ENCODE results near the gene CTBP2. TPM values are rescaled to one million over a fixed set of nuclear protein-coding genes. Genes with fewer than 3 reads are reported as not detected.

The CTBP2 gene
- total RNA-seq, 2 experiments from 2014 or later: 0.40 TPM; not detected in 1

GRCh38 chr10:124971276-124971675 is 189.1 kb downstream of the CTBP2 start:
- peaks cover 38% of the 10 kb centered on the region for H3K36me3 Mint-ChIP-seq (ENCODE audit: low read depth)
- POLR2A ChIA-PET: no interaction called here
- peaks cover 24% of the 10 kb centered on the region for H3K4me1 Mint-ChIP-seq
- H3K27me3 Mint-ChIP-seq: no peaks in the 10 kb centered on the region
- no peaks in the 10 kb centered on the region for H3K9me3 Mint-ChIP-seq
- no peak overlapping the region for H3K4me3 Mint-ChIP-seq
- CTCF ChIA-PET: no interaction called here
- DNase-seq: no peak
- no peak overlapping the region for H3K27ac Mint-ChIP-seq

- no peak overlapping the region for H3K27ac Mint-ChIP-seq
- no peaks in the 10 kb centered on the region for H3K27me3 Mint-ChIP-seq
- POLR2A ChIA-PET: no interaction called here
- CTCF ChIA-PET: no interaction called here
- no peaks in the 10 kb centered on the region for H3K9me3 Mint-ChIP-seq
- H3K4me1 Mint-ChIP-seq: peaks cover 17% of the 10 kb centered on the region
- H3K36me3 Mint-ChIP-seq (ENCODE audit: low read depth): peaks cover 26% of the 10 kb centered on the region
- no peak overlapping the region for H3K4me3 Mint-ChIP-seq
- no peak for DNase-seq
These were observed 193.1 kb downstream of the CTBP2 start for GRCh38 chr10:124967255-124967654.

GRCh38 chr10:124966008-124966407 is 194.4 kb downstream of the CTBP2 start:
- H3K4me1 Mint-ChIP-seq: peaks cover 14% of the 10 kb centered on the region
- ChIA-PET CTCF (no interaction called here), POLR2A (no interaction called here)
- H3K27ac Mint-ChIP-seq: no peak overlapping the region
- H3K36me3 Mint-ChIP-seq (ENCODE audit: low read depth): peaks cover 26% of the 10 kb centered on the region
- no peak for DNase-seq
- no peak overlapping the region for H3K4me3 Mint-ChIP-seq
- H3K9me3 Mint-ChIP-seq: no peaks in the 10 kb centered on the region
- no peaks in the 10 kb centered on the region for H3K27me3 Mint-ChIP-seq

- Mint-ChIP-seq H3K27ac (no peak overlapping the region), H3K9me3 (no peaks in the 10 kb centered on the region), H3K36me3 (ENCODE audit: low read depth) (peaks cover 20% of the 10 kb centered on the region), H3K4me3 (no peak overlapping the region), H3K27me3 (no peaks in the 10 kb centered on the region), H3K4me1 (peaks cover 14% of the 10 kb centered on the region)
- DNase-seq: no peak
- POLR2A ChIA-PET: no interaction called here
- CTCF ChIA-PET: no interaction called here
These were observed 196.3 kb downstream of the CTBP2 start for GRCh38 chr10:124963866-124964720.

- H3K27me3 Mint-ChIP-seq: no peaks in the 10 kb centered on the region
- ChIA-PET CTCF (interaction anchor here (0.6 kb wide), 1 partner anchor 149 kb away, joined by 4 read pairs; no protein-coding TSS in a partner anchor), POLR2A (no interaction called here)
- H3K27ac Mint-ChIP-seq: no peak overlapping the region
- peaks cover 14% of the 10 kb centered on the region for H3K4me1 Mint-ChIP-seq
- no peak overlapping the region for H3K4me3 Mint-ChIP-seq
- peaks cover 7% of the 10 kb centered on the region for H3K36me3 Mint-ChIP-seq (ENCODE audit: low read depth)
- H3K9me3 Mint-ChIP-seq: no peaks in the 10 kb centered on the region
- DNase-seq: no peak
These were observed 197.9 kb downstream of the CTBP2 start for GRCh38 chr10:124962421-124962820.

- ChIA-PET CTCF (no interaction called here), POLR2A (no interaction called here)
- Mint-ChIP-seq H3K36me3 (ENCODE audit: low read depth) (no peaks in the 10 kb centered on the region), H3K27me3 (no peaks in the 10 kb centered on the region), H3K4me3 (no peak overlapping the region), H3K4me1 (peaks cover 15% of the 10 kb centered on the region), H3K9me3 (no peaks in the 10 kb centered on the region), H3K27ac (peak overlapping the region; percentile 13)
- DNase-seq: no peak
These were observed 199.2 kb downstream of the CTBP2 start for GRCh38 chr10:124961248-124961570.

- H3K27me3 Mint-ChIP-seq: no peaks in the 10 kb centered on the region
- no peaks in the 10 kb centered on the region for H3K9me3 Mint-ChIP-seq
- H3K4me1 Mint-ChIP-seq: peaks cover 24% of the 10 kb centered on the region
- no peak overlapping the region for H3K4me3 Mint-ChIP-seq
- DNase-seq: no peak
- no peak overlapping the region for H3K27ac Mint-ChIP-seq
- POLR2A ChIA-PET: interaction anchor here (0.8 kb wide), 1 partner anchor 270 kb away, joined by 4 read pairs; no protein-coding TSS in a partner anchor
- no peaks in the 10 kb centered on the region for H3K36me3 Mint-ChIP-seq (ENCODE audit: low read depth)
- CTCF ChIA-PET: interaction anchor here (0.6 kb wide), 1 partner anchor 1426 kb away, joined by 4 read pairs; no protein-coding TSS in a partner anchor
These were observed 200.8 kb downstream of the CTBP2 start for GRCh38 chr10:124959564-124959963.

- Mint-ChIP-seq H3K9me3 (no peaks in the 10 kb centered on the region), H3K36me3 (ENCODE audit: low read depth) (no peaks in the 10 kb centered on the region), H3K4me1 (peaks cover 24% of the 10 kb centered on the region), H3K27ac (no peak overlapping the region), H3K4me3 (no peak overlapping the region), H3K27me3 (no peaks in the 10 kb centered on the region)
- ChIA-PET POLR2A (no interaction called here), CTCF (interaction anchor here (1.1 kb wide), 1 partner anchor 63 kb away, joined by 3 read pairs; no protein-coding TSS in a partner anchor)
- DNase-seq: no peak
These were observed 202.9 kb downstream of the CTBP2 start for GRCh38 chr10:124957404-124957947.

GRCh38 chr10:124956764-124957163 is 203.6 kb downstream of the CTBP2 start:
- Mint-ChIP-seq H3K27me3 (no peaks in the 10 kb centered on the region), H3K27ac (no peak overlapping the region), H3K4me1 (peaks cover 24% of the 10 kb centered on the region), H3K36me3 (ENCODE audit: low read depth) (no peaks in the 10 kb centered on the region), H3K4me3 (no peak overlapping the region), H3K9me3 (no peaks in the 10 kb centered on the region)
- ChIA-PET CTCF (interaction anchor here (1.1 kb wide), 1 partner anchor 62 kb away, joined by 3 read pairs; no protein-coding TSS in a partner anchor), POLR2A (no interaction called here)
- no peak for DNase-seq

GRCh38 chr10:124955868-124956267 is 204.5 kb downstream of the CTBP2 start:
- Mint-ChIP-seq H3K4me3 (no peak overlapping the region), H3K27me3 (no peaks in the 10 kb centered on the region), H3K27ac (no peak overlapping the region), H3K9me3 (no peaks in the 10 kb centered on the region), H3K36me3 (ENCODE audit: low read depth) (no peaks in the 10 kb centered on the region), H3K4me1 (peaks cover 18% of the 10 kb centered on the region)
- ChIA-PET POLR2A (no interaction called here), CTCF (no interaction called here)
- no peak for DNase-seq

- DNase-seq: no peak
- ChIA-PET POLR2A (no interaction called here), CTCF (no interaction called here)
- H3K4me3 Mint-ChIP-seq: no peak overlapping the region
- H3K36me3 Mint-ChIP-seq (ENCODE audit: low read depth): no peaks in the 10 kb centered on the region
- peaks cover 15% of the 10 kb centered on the region for H3K4me1 Mint-ChIP-seq
- H3K27ac Mint-ChIP-seq: no peak overlapping the region
- H3K27me3 Mint-ChIP-seq: no peaks in the 10 kb centered on the region
- no peaks in the 10 kb centered on the region for H3K9me3 Mint-ChIP-seq
These were observed 205.1 kb downstream of the CTBP2 start for GRCh38 chr10:124955243-124955642.

GRCh38 chr10:124953421-124953820 is 206.9 kb downstream of the CTBP2 start:
- Mint-ChIP-seq H3K36me3 (ENCODE audit: low read depth) (peaks cover 5% of the 10 kb centered on the region), H3K9me3 (no peaks in the 10 kb centered on the region), H3K4me3 (no peak overlapping the region), H3K27me3 (no peaks in the 10 kb centered on the region), H3K4me1 (peaks cover 10% of the 10 kb centered on the region), H3K27ac (no peak overlapping the region)
- DNase-seq: no peak
- CTCF ChIA-PET: interaction anchor here (0.6 kb wide), 1 partner anchor 922 kb away, joined by 3 read pairs; no protein-coding TSS in a partner anchor
- POLR2A ChIA-PET: no interaction called here

- no peaks in the 10 kb centered on the region for H3K27me3 Mint-ChIP-seq
- peaks cover 6% of the 10 kb centered on the region for H3K36me3 Mint-ChIP-seq (ENCODE audit: low read depth)
- DNase-seq: no peak
- ChIA-PET POLR2A (no interaction called here), CTCF (interaction anchor here (0.7 kb wide), 1 partner anchor 851 kb away, joined by 3 read pairs; no protein-coding TSS in a partner anchor)
- peaks cover 10% of the 10 kb centered on the region for H3K4me1 Mint-ChIP-seq
- H3K27ac Mint-ChIP-seq: no peak overlapping the region
- no peak overlapping the region for H3K4me3 Mint-ChIP-seq
- H3K9me3 Mint-ChIP-seq: no peaks in the 10 kb centered on the region
These were observed 208.2 kb downstream of the CTBP2 start for GRCh38 chr10:124952123-124952522.

Data from activated CD4-positive, alpha-beta T cell treated with anti-CD3 and anti-CD28 coated beads, Interleukin-2, amount 10 ng/mL, durations not matched to agents 7 days and 5 days (primary cell).